ENCODE data around the gene ALDH3A1.

ALDH3A1 gene

GRCh38 chr17:19703106-19703827 lies 44.8 kb downstream of the ALDH3A1 start:
- TF ChIP-seq CTCF (IDR thresholded peaks at IDR 0.05; ENCODE audit: insufficient read depth, low read length, poor library complexity, severe bottlenecking) = no peak
- no peak overlapping the region for H3K4me3 ChIP-seq (replicated peaks; ENCODE audit: low read depth, low read length)
- no peaks in the 10 kb centered on the region for H3K36me3 ChIP-seq (ENCODE audit: control insufficient read depth, insufficient read depth, low read length)
- DNase-seq (ENCODE audit: extremely low read depth, insufficient read length) = no peak
- no peaks in the 10 kb centered on the region for H3K27me3 ChIP-seq (replicated peaks; ENCODE audit: control insufficient read depth, insufficient read depth, low read length)

- Histone ChIP-seq H3K36me3 (ENCODE audit: control insufficient read depth, insufficient read depth, low read length) (no peaks in the 10 kb centered on the region), H3K4me3 (replicated peaks; ENCODE audit: low read depth, low read length) (no peak overlapping the region), H3K27me3 (replicated peaks; ENCODE audit: control insufficient read depth, insufficient read depth, low read length) (no peaks in the 10 kb centered on the region)
- TF ChIP-seq CTCF (IDR thresholded peaks at IDR 0.05; ENCODE audit: insufficient read depth, low read length, poor library complexity, severe bottlenecking) = no peak
- DNase-seq (ENCODE audit: extremely low read depth, insufficient read length) = no peak
Measured at GRCh38 chr17:19702217-19702641, 45.9 kb downstream of the ALDH3A1 start.

All from GM06990 (cell line).